PC-3 (cell line): ENCODE measurements around the gene RNU5B-1. TPM values are rescaled to one million over a fixed set of nuclear protein-coding genes. Genes with fewer than 3 reads are reported as not detected.

Source experiments
- ATAC-seq: fragments of 200-7000 bp; cut with Tn5 transposase; 2 replicates; pipeline ENCODE4 v1.9.1; 2020; ENCODE audit warnings: mild to moderate bottlenecking, moderate library complexity
- BruUV-seq: library from RNA; stranded (reverse); fragments of 400-500 nt; replicated peaks from 2 replicates; lab custom pipeline; 2021; lab: Mats Ljungman, UMichigan
- CTCF ChIA-PET: fragments of 300-600 bp; sonication (Branson Sonifier 250); formaldehyde crosslinking; loops from one replicate; lab custom pipeline; 2022; ENCODE audit warnings: antibody characterized with exemption; lab: Charles Lee
- POLR2A ChIA-PET: fragments of 300-600 bp; sonication (Branson Sonifier 250); formaldehyde crosslinking; loops from one replicate; lab custom pipeline; 2022; ENCODE audit warnings: antibody characterized with exemption; ENCODE audit not compliant: unreplicated experiment; lab: Charles Lee
- DNase-seq: peaks from one replicate; pipeline ENCODE4 v3.0.0-alpha.2; 2015
- H2AFZ ChIP-seq: fragments of 300-600 bp; sonication (generic); 2 replicates; pipeline ENCODE4 v1.6.0; 2016; ENCODE audit warnings: antibody characterized with exemption, low read length
- H3F3A ChIP-seq: fragments of 300-600 bp; sonication (generic); one replicate; pipeline ENCODE4 v1.6.0; 2017; ENCODE audit warnings: antibody characterized with exemption, low read length, control low read depth, mild to moderate bottlenecking; ENCODE audit not compliant: unreplicated experiment
- H3K27ac ChIP-seq: fragments of 300-600 bp; sonication (generic); 2 replicates; pipeline ENCODE4 v1.5.1; 2016; ENCODE audit warnings: mild to moderate bottlenecking, low read length
- H3K27me3 ChIP-seq: fragments of 300-600 bp; sonication (generic); 2 replicates; pipeline ENCODE4 v1.6.1; 2016; ENCODE audit warnings: low read length, mixed read lengths
- H3K36me3 ChIP-seq: fragments of 300-600 bp; sonication (generic); 2 replicates; pipeline ENCODE4 v1.6.1; 2016; ENCODE audit warnings: low read depth, mixed run types, low read length, mixed read lengths
- H3K4me1 ChIP-seq: fragments of 300-600 bp; sonication (generic); 2 replicates; pipeline ENCODE4 v1.5.1; 2016; ENCODE audit warnings: low read length; ENCODE audit not compliant: insufficient read depth
- H3K4me2 ChIP-seq: fragments of 300-600 bp; sonication (generic); 2 replicates; pipeline ENCODE4 v1.6.0; 2016; ENCODE audit warnings: low read length
- H3K4me3 ChIP-seq: fragments of 300-600 bp; sonication (generic); 2 replicates; pipeline ENCODE4 v1.5.1; 2016; ENCODE audit warnings: mild to moderate bottlenecking, low read length, mixed read lengths
- H3K79me2 ChIP-seq: fragments of 300-600 bp; sonication (generic); 2 replicates; pipeline ENCODE4 v1.6.1; 2017; ENCODE audit warnings: low read length, mixed read lengths
- H3K9ac ChIP-seq: fragments of 300-600 bp; sonication (generic); 2 replicates; pipeline ENCODE4 v1.6.0; 2016; ENCODE audit warnings: mild to moderate bottlenecking, low read length
- H3K9me2 ChIP-seq: fragments of 300-600 bp; sonication (generic); replicated peaks from 2 replicates; pipeline ENCODE4 v1.6.1; 2016; ENCODE audit warnings: mixed run types, low read length, mixed read lengths
- H3K9me3 ChIP-seq: fragments of 300-600 bp; sonication (generic); 2 replicates; pipeline ENCODE4 v1.6.1; 2016; ENCODE audit warnings: low read length, mixed read lengths
- H4K20me1 ChIP-seq: fragments of 300-600 bp; sonication (generic); 2 replicates; pipeline ENCODE4 v1.6.1; 2016; ENCODE audit warnings: low read length, mixed read lengths
- EZH2 ChIP-seq: fragments of 300-600 bp; sonication (generic); IDR thresholded peaks from one replicate; pipeline ENCODE4 v1.6.1; 2017; ENCODE audit warnings: antibody characterized with exemption, mild to moderate bottlenecking, low read length; ENCODE audit not compliant: unreplicated experiment
- EZH2phosphoT487 ChIP-seq: fragments of 300-600 bp; sonication (generic); IDR thresholded peaks from 2 replicates; pipeline ENCODE4 v1.6.1; 2018; ENCODE audit warnings: mild to moderate bottlenecking, antibody characterized with exemption, low read length, borderline replicate concordance
- intact Hi-C: fragments of 100-400 bp; cut with micrococcal nuclease; formaldehyde crosslinking; loops from 2 replicates; pipeline ENCODE4 v1.9.0; 2023
- total RNA-seq: library from RNA; depleted of rRNA; stranded (reverse); fragments of >200 nt; gene quantifications from 2 replicates; pipeline ENCODE4 v1.2.3, GENCODE V29; 2014
- TF ChIP-seq, protein P1 (sequence below): fragments of 300-600 bp; sonication (generic); conservative IDR thresholded peaks from 2 replicates; pipeline ENCODE4 v1.5.1; 2017; ENCODE audit warnings: antibody characterized with exemption, low read depth, mild to moderate bottlenecking, low read length

Gene RNU5B-1
- total RNA-seq, 1 experiment from 2014 or later = not detected

DNA sequence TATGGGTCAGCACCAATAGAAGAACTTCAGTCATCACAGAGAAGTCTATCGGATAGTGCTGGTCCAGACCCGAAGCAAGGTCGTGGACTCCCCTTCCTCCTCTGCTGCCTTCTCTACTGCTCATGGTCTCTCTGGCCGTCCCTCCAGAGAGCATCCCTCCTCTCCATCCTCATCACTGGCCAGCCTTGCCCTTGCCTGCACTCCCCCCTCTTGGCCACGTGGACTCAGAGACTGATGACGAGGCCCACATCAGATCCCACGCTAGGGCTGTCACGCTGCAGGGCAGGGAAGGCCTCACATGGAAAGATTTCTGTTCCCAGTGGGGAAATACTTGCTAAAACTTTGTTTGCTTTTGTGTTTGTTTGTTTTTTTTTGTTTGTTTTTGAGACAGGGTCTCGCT, 38.0 kb downstream of the RNU5B-1 start:
- no peaks in the 10 kb centered on the region for H3K9me2 ChIP-seq
- CTCF ChIA-PET = interaction anchor here (0.6 kb wide), 1 partner anchor 20 kb away, joined by 3 read pairs; no protein-coding TSS in a partner anchor
- no peak overlapping the region for H3K4me3 ChIP-seq
- no peak overlapping the region for H3K27ac ChIP-seq
- TF ChIP-seq EZH2 (no peak), EZH2phosphoT487 (no peak)
- TF ChIP-seq, protein P1, sequence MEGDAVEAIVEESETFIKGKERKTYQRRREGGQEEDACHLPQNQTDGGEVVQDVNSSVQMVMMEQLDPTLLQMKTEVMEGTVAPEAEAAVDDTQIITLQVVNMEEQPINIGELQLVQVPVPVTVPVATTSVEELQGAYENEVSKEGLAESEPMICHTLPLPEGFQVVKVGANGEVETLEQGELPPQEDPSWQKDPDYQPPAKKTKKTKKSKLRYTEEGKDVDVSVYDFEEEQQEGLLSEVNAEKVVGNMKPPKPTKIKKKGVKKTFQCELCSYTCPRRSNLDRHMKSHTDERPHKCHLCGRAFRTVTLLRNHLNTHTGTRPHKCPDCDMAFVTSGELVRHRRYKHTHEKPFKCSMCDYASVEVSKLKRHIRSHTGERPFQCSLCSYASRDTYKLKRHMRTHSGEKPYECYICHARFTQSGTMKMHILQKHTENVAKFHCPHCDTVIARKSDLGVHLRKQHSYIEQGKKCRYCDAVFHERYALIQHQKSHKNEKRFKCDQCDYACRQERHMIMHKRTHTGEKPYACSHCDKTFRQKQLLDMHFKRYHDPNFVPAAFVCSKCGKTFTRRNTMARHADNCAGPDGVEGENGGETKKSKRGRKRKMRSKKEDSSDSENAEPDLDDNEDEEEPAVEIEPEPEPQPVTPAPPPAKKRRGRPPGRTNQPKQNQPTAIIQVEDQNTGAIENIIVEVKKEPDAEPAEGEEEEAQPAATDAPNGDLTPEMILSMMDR = no peak
- no peaks in the 10 kb centered on the region for H3K27me3 ChIP-seq
- POLR2A ChIA-PET = no interaction called here
- H3K4me1 ChIP-seq = no peaks in the 10 kb centered on the region
- no peaks in the 10 kb centered on the region for H3K36me3 ChIP-seq
- H4K20me1 ChIP-seq = no peaks in the 10 kb centered on the region
- no peak overlapping the region for H2AFZ ChIP-seq
- H3K9me3 ChIP-seq = no peaks in the 10 kb centered on the region
- no peak overlapping the region for H3K4me2 ChIP-seq
- BruUV-seq = no TSS peak
- H3F3A ChIP-seq = no peaks in the 10 kb centered on the region
- ATAC-seq = no peak
- intact Hi-C loops = no loop called here
- no peak overlapping the region for H3K9ac ChIP-seq
- DNase-seq = no peak
- no peaks in the 10 kb centered on the region for H3K79me2 ChIP-seq

DNA sequence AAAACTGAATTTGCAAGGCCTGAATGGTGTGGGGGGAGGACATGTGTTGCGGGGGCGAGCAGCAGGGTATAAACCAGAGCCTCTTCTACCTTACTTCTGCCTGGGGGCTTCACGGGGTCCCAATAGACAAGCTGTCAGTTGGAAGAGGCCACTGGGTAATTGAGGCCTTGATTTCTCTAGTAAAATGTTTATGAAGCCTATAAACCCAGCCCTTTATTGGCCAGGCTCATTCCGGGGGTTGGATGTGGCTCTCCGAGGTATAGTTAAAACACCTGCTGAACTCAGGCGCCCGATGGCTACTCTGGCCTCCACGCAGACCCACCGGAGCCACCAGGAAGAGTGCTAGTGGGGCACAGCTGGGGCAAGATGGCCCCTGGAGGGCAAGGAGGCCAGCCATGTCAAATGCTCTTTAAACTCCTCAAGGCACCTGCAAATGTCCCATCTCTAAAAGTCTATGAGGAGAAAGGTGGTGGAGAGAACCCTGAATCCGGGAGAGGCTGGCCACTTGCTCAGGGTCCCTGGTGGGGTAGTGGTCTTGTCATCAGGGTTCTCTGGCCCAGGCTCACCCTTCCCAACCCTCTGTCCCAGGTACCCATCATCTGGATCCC, 39.0 kb downstream of the RNU5B-1 start:
- intact Hi-C loops = no loop called here
- no peak overlapping the region for H3K9ac ChIP-seq
- DNase-seq = no peak
- H3F3A ChIP-seq = no peaks in the 10 kb centered on the region
- no peak overlapping the region for H2AFZ ChIP-seq
- H3K4me1 ChIP-seq = no peaks in the 10 kb centered on the region
- no peaks in the 10 kb centered on the region for H3K36me3 ChIP-seq
- no peaks in the 10 kb centered on the region for H3K9me3 ChIP-seq
- TF ChIP-seq, protein P1 = no peak
- TF ChIP-seq EZH2phosphoT487 (no peak), EZH2 (no peak)
- no TSS peak for BruUV-seq
- no peaks in the 10 kb centered on the region for H4K20me1 ChIP-seq
- no peak for ATAC-seq
- no peak overlapping the region for H3K4me2 ChIP-seq
- ChIA-PET POLR2A (no interaction called here), CTCF (no interaction called here)
- H3K4me3 ChIP-seq = no peak overlapping the region
- H3K79me2 ChIP-seq = no peaks in the 10 kb centered on the region
- H3K27me3 ChIP-seq = no peaks in the 10 kb centered on the region
- no peaks in the 10 kb centered on the region for H3K9me2 ChIP-seq
- no peak overlapping the region for H3K27ac ChIP-seq

- Histone ChIP-seq H3K36me3 (no peaks in the 10 kb centered on the region), H3K4me1 (no peaks in the 10 kb centered on the region), H2AFZ (no peak overlapping the region), H3K79me2 (no peaks in the 10 kb centered on the region), H3K27me3 (no peaks in the 10 kb centered on the region), H3K9me3 (no peaks in the 10 kb centered on the region), H3F3A (no peaks in the 10 kb centered on the region), H4K20me1 (no peaks in the 10 kb centered on the region), H3K9me2 (no peaks in the 10 kb centered on the region), H3K9ac (no peak overlapping the region), H3K27ac (no peak overlapping the region), H3K4me2 (no peak overlapping the region), H3K4me3 (no peak overlapping the region)
- ChIA-PET CTCF (no interaction called here), POLR2A (no interaction called here)
- TF ChIP-seq, protein P1 = no peak
- TF ChIP-seq EZH2phosphoT487 = no peak
- TF ChIP-seq EZH2 = no peak
- intact Hi-C loops = no loop called here
- ATAC-seq = no peak
- no TSS peak for BruUV-seq
- no peak for DNase-seq
Measured at GRCh38 chr15:65344214-65344913, 39.9 kb downstream of the RNU5B-1 start.
